ENCODE data around the gene STK32B.

- TF ChIP-seq MAX (IDR thresholded peaks at IDR 0.05; ENCODE audit: low read depth), result no peak
- TF ChIP-seq JUND (IDR thresholded peaks at IDR 0.05), result no peak
- TF ChIP-seq CTCF (IDR thresholded peaks at IDR 0.05), result no peak
- TF ChIP-seq TCF12 (IDR thresholded peaks at IDR 0.05), result no peak
- TF ChIP-seq POLR2AphosphoS5 (IDR thresholded peaks at IDR 0.05; ENCODE audit: low read depth, low read length), result no peak
- TF ChIP-seq MXI1 (IDR thresholded peaks at IDR 0.05; ENCODE audit: low read depth, low read length), result no peak
- TF ChIP-seq SIN3A (IDR thresholded peaks at IDR 0.05; ENCODE audit: borderline replicate concordance, low read depth, low read length), result no peak
- TF ChIP-seq EP300 (IDR thresholded peaks at IDR 0.05; ENCODE audit: borderline replicate concordance in 1 of 2, low read depth in 1 of 2, low read length in 1 of 2), result no peak
- TF ChIP-seq RAD21 (IDR thresholded peaks at IDR 0.05; ENCODE audit: low read length), result no peak
- TF ChIP-seq YY1 (IDR thresholded peaks at IDR 0.05; ENCODE audit: low read depth), result no peak
- TF ChIP-seq TEAD4 (IDR thresholded peaks at IDR 0.05; ENCODE audit: borderline replicate concordance, insufficient read depth), result no peak
- TF ChIP-seq USF1 (IDR thresholded peaks at IDR 0.05; ENCODE audit: borderline replicate concordance, low read depth), result no peak
- TF ChIP-seq REST (IDR thresholded peaks at IDR 0.05; ENCODE audit: low read depth, low read length), result no peak
- TF ChIP-seq RCOR1 (IDR thresholded peaks at IDR 0.05; ENCODE audit: low read length), result no peak
Observed at GRCh38 chr4:5137927-5138326, 86.6 kb downstream of the STK32B start.

All from SK-N-SH (cell line).